GM19023 (cell line): ENCODE results near the gene CDH2.

ENCODE experiments used
- ATAC-seq: cut with Tn5 transposase; IDR thresholded peaks from one replicate; pipeline ENCODE4 v1.9.1; 2021; ENCODE audit warnings: mild to moderate bottlenecking, moderate library complexity; ENCODE audit not compliant: unreplicated experiment

CDH2 gene

DNA sequence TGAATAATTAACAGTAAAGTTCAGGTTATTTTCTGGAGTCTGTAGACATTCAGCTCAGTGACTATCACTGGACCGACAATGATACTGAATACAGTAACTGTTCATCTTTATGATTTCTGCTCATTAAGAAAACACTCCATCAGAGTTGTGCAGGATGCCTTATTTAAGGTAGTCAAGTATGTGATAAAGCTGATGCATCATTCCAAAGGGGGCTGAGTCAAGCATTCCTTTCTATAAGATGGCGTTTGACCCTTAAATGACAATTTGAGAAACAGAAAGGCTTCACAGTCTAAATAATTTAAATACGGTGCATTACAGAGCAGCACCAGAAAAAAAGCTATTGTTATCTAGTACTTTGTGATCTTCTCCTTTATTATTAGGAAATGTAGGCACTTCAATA, 131.1 kb downstream of the CDH2 start:
- ATAC-seq, result no peak

DNA sequence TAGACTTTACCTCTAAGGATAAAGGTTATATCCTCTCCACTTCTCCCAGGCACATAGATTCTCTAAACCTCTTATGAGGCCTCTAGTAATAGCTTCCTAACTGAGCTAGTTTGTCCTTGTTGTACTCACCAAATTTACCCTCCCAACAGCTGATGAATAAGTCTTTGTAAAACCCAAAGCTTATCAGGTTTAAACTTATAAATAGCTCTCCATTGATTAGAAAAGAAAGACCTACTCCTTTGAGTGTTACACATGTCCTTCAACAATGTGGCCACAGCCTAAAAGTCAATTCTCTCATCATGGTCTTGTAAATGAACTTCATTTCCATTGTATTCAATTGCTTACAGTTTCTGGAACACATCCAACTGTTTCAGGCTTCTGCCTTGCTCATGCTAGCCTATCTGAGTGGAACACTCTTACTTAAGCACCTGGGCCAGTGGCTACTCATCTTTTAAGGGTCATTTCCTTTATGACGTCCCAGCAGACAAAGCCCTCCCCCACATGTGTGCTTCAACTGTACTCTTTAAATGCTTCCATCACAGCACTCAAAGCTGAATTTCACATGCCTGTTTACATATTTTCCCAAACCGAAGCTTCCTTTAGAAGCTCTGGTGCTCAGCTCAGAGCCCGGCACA, 131.6 kb downstream of the CDH2 start:
- ATAC-seq, result no peak

GRCh38 chr18:28044036-28044435, 132.9 kb downstream of the CDH2 start:
- ATAC-seq, result no peak

- ATAC-seq, result no peak
Measured at GRCh38 chr18:28043631-28044030, 133.3 kb downstream of the CDH2 start.

DNA sequence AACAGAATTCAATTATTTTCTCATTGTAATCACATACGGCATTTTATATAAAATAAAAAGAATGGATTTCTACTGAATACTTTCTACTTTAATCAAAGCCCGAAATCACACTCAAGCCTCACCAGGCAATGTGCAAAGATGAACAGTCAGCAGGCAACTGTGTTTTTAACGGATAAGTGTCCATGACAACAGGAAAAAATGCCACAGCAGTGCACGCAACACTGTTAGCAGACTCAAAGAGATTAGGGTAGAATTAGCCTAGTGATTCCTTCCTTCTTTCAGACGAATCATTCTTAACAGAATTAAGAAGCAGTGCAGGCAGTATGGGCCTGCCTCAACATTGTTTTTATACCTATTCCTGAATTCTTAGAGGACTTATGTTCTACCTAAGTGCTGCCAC, 135.6 kb downstream of the CDH2 start:
- ATAC-seq, result no peak

DNA sequence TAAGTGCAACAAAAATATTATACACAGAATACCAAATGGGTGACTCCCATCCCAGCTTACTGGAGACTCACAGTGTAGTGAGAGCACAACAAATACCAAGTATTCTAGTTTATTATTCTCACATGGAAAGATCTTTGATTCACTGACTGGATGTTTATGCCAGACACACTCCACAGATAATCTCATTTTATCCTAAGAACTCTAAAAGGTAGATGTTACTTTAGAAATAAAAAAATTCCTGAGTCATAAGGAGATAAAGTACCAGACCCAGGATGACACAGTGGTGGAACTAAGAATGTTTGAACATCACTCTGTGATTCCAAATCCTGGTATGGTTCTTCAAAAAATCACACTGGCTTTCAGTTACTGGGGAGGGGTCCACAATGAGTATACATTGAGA, 136.2 kb downstream of the CDH2 start:
- ATAC-seq, result no peak

- ATAC-seq, result no peak
Measured at GRCh38 chr18:28040211-28040610, 136.7 kb downstream of the CDH2 start.

- no peak for ATAC-seq
Measured at GRCh38 chr18:28039691-28040090, 137.2 kb downstream of the CDH2 start.

DNA sequence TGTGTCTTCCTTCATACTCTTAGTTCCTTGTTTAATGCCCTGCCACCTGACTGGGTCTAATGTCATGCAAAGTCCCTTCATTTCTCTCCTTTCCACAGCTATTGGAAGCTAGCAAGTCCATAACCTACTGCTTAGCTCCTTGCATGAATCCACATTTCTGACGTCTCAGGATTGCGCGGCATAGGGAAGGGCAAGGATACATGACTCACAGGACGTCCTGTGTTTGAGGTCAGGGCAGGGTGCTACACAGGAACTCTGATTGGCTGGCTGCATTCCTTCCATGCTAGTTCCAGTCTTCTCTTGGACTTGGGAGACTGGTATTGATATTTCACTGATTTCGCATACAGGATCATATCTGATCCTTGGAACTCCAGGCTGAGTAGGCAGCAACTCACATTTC, 137.9 kb downstream of the CDH2 start:
- no peak for ATAC-seq

DNA sequence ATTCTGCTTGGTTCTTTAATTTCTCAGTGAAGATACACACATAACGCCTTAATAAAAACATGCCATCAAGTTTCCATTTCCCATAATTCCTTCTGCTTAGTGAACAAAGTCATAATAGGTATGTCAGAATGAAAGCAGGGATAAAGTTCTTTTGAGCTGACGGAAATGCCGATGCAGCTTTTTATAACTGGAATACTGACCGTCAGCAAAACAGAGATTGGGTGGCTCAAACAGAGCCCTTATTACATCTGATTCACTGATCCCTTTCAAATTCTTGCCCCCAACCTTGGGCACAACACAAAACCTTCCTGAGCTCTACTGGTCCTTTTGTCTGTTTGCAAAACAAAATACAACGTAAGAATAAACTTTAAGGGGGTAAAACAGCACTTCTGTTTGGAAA, 140.4 kb downstream of the CDH2 start:
- ATAC-seq, result no peak

GRCh38 chr18:28034567-28034966, 142.4 kb downstream of the CDH2 start:
- ATAC-seq, result no peak

GRCh38 chr18:28032177-28032576, 144.8 kb downstream of the CDH2 start:
- no peak for ATAC-seq

- no peak for ATAC-seq
Measured at GRCh38 chr18:28030458-28030857, 146.5 kb downstream of the CDH2 start.

DNA sequence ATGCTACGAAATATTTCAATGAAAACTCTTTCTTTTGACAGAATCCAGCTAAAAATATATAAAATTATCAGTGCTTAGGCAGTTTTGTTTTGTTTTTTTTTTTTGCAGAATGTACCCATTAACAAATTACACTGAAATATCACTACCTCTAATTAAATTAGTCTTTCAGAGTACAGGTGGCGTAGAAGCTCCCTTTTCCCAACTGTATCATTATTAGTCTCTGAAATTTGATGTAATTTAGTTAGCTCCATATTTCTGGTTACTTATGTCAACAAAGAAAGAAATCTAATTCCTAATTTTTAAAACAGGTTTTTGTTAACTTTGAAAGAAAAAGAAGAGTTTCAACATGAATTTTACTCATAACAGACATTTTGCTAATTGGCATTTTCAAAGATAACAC, 149.2 kb downstream of the CDH2 start:
- ATAC-seq, result no peak

DNA sequence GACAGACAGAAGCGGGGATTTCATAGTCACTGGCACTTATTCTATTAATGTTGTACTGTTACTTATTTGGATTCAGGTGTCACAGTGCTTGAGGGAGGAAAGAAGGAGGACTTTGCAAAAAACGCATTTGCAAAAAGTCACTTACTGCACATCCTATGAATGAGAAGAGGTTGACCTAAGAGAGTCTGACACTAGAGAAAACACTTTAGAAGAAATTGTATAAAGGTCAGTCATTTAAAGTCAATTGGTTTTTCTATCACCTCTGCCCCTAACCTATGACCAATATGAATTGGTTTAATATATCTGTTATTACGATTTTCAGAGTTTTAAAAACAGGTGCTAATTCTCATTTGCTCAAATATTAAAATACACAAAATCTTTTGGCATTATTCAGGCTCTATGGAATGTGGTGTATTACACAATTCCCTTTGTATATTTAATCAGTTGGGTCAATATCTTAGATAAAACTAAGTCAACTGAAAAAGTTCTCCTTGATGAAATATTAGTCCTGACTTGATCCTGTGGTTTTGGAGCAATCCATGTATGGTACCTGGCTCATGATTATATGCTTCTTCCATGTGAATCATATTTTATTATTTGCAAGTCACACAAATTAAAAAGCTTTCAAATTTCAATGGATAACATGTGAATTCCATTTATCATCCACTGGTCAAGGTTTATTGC, 157.4 kb downstream of the CDH2 start:
- ATAC-seq, result no peak

- ATAC-seq, result no peak
Measured at GRCh38 chr18:28018351-28018750, 158.6 kb downstream of the CDH2 start.

DNA sequence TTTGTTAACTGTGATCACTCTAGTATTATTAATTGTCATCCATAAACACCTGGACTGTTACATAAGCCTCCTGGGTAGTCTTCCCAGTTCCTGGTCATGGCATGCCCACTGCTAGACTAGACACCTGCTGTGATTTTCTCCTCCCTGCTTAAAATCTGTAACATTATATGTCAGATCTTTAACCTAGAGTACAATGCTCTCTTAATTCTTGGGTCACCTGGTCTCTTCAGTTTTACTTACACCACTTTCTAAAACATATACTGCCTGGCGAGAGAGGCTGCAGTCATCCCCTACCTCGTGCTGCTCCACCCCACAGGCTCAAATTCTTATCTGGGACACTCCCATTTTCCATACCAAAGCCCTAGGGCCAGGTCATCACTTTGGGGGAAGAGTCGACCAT, 161.3 kb downstream of the CDH2 start:
- ATAC-seq, result no peak

GRCh38 chr18:28013066-28013465, 163.9 kb downstream of the CDH2 start:
- ATAC-seq, result no peak

DNA sequence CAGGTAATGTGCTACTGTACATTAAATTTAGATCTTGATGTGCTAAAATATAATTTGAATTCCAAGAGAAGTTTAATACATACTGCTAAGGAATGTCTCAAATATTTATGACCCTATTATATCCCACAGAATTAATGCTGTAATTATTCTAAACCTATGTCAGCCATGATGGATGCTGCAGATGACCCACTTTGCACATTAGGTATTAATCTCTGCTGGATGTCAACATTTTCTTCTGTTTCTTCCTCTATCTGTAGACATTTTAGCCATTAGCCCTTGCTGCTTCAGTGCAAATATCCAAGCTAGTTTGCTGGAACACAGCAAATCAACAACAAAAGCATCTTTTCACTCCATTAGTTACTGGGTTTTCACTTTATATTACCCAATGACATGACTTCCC, 164.6 kb downstream of the CDH2 start:
- ATAC-seq, result no peak

GRCh38 chr18:28009589-28009988, 167.3 kb downstream of the CDH2 start:
- no peak for ATAC-seq

GRCh38 chr18:28007841-28008240, 169.1 kb downstream of the CDH2 start:
- ATAC-seq, result no peak

DNA sequence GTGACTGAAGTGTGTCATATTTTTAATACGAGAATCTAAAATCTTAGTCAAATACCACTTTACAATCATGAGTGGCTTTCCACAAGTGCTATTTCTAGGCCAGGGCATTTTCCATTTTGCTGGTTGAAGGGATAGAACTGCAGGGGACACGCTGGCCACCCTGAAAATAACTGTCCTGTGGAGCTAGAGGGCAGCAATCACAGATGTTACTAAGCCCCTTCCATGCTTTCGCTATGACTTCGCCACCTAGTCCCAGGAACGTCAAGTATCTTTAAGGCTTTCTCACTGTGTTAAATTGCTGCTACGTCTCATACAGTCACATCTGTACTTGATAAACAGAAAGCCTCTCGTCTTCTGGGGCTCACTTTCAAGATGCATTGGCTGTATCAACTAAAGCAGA, 171.8 kb downstream of the CDH2 start:
- ATAC-seq, result no peak

- no peak for ATAC-seq
Measured at GRCh38 chr18:28004606-28005005, 172.3 kb downstream of the CDH2 start.
